A673 (cell line): ENCODE data around the gene HRH3. TPM values are rescaled to one million over a fixed set of nuclear protein-coding genes. Genes with fewer than 3 reads are reported as not detected.

Source experiments
- BruUV-seq: library from RNA; stranded (reverse); fragments of 400-500 nt; replicated peaks from 2 replicates; lab custom pipeline; 2021; lab: Mats Ljungman, UMichigan
- CTCF ChIA-PET: fragments of 300-600 bp; sonication (Branson Sonifier 250); formaldehyde crosslinking; loops from one replicate; lab custom pipeline; 2022; ENCODE audit warnings: antibody characterized with exemption; lab: Charles Lee
- POLR2A ChIA-PET: fragments of 300-600 bp; sonication (Branson Sonifier 250); formaldehyde crosslinking; loops from one replicate; lab custom pipeline; 2022; ENCODE audit warnings: antibody characterized with exemption; ENCODE audit not compliant: low non-redundant PET; lab: Charles Lee
- DNase-seq: peaks from one replicate; pipeline ENCODE4 v3.0.0-alpha.2; 2015; ENCODE audit warnings: low spot score
- H3K27ac ChIP-seq: fragments of 200-600 bp; sonication (generic); 2 replicates; pipeline ENCODE4 v1.5.1; 2016; ENCODE audit warnings: mixed run types, low read depth, mild to moderate bottlenecking, mixed read lengths, antibody characterized with exemption, low read length; ENCODE audit not compliant: poor library complexity, severe bottlenecking
- H3K27me3 ChIP-seq: fragments of 200-600 bp; sonication (generic); replicated peaks from 2 replicates; pipeline ENCODE4 v1.6.1; 2017; ENCODE audit warnings: mixed run types, low read depth, mild to moderate bottlenecking, mixed read lengths, antibody characterized with exemption, low read length; ENCODE audit not compliant: insufficient read depth, poor library complexity
- H3K36me3 ChIP-seq: fragments of 200-600 bp; sonication (generic); 2 replicates; pipeline ENCODE4 v1.6.1; 2016; ENCODE audit warnings: mixed run types, mild to moderate bottlenecking, mixed read lengths, antibody characterized with exemption, low read length; ENCODE audit not compliant: insufficient read depth, poor library complexity, severe bottlenecking
- H3K4me1 ChIP-seq: fragments of 200-600 bp; sonication (generic); 2 replicates; pipeline ENCODE4 v1.6.1; 2017; ENCODE audit warnings: mixed run types, mild to moderate bottlenecking, mixed read lengths, antibody characterized with exemption, low read length; ENCODE audit not compliant: insufficient read depth, poor library complexity, severe bottlenecking
- H3K4me3 ChIP-seq: fragments of 200-600 bp; sonication (generic); 2 replicates; pipeline ENCODE4 v1.5.1; 2016; ENCODE audit warnings: low read depth, mixed run types, mild to moderate bottlenecking, mixed read lengths, low read length; ENCODE audit not compliant: poor library complexity, severe bottlenecking
- H3K9me3 ChIP-seq: fragments of 200-600 bp; sonication (generic); 2 replicates; pipeline ENCODE4 v1.6.1; 2016; ENCODE audit warnings: mixed run types, low read depth, mild to moderate bottlenecking, mixed read lengths, antibody characterized with exemption, low read length; ENCODE audit not compliant: poor library complexity, severe bottlenecking
- EZH2 ChIP-seq: fragments of 200-600 bp; sonication (generic); IDR thresholded peaks from 2 replicates; pipeline ENCODE4 v1.6.1; 2017; ENCODE audit warnings: borderline replicate concordance, low read depth, mild to moderate bottlenecking, mixed read lengths, antibody characterized with exemption, low read length; ENCODE audit not compliant: poor library complexity, severe bottlenecking
- intact Hi-C: fragments of 100-400 bp; cut with micrococcal nuclease; formaldehyde crosslinking; loops from one replicate; pipeline ENCODE4 v1.10.0; 2022; ENCODE audit not compliant: unreplicated experiment
- total RNA-seq: library from RNA; stranded (reverse); gene quantifications from 2 replicates; pipeline ENCODE4 v1.2.3, GENCODE V29; 2021
- TF ChIP-seq, protein P1 (sequence below): fragments of 300-800, 200-600 bp; sonication (generic); conservative IDR thresholded peaks from 2 replicates; pipeline ENCODE4 v1.5.1; 2017; ENCODE audit warnings: low read depth, mild to moderate bottlenecking, antibody characterized with exemption, low read length, moderate library complexity, mixed read lengths

The HRH3 gene
- total RNA-seq, 1 experiment from 2014 or later: not detected

GRCh38 chr20:62174870-62175624 is 45.0 kb downstream of the HRH3 start:
- H3K36me3 ChIP-seq: peaks cover 17% of the 10 kb centered on the region
- no TSS peak for BruUV-seq
- no peak overlapping the region for H3K27ac ChIP-seq
- no peak for DNase-seq
- ChIA-PET CTCF (interaction anchor here (0.6 kb wide), 1 partner anchor 127 kb away, joined by 7 read pairs; no protein-coding TSS in a partner anchor), POLR2A (no interaction called here)
- intact Hi-C loops: no loop called here
- no peaks in the 10 kb centered on the region for H3K4me1 ChIP-seq
- H3K4me3 ChIP-seq: no peak overlapping the region
- TF ChIP-seq EZH2: no peak
- no peaks in the 10 kb centered on the region for H3K9me3 ChIP-seq
- no peaks in the 10 kb centered on the region for H3K27me3 ChIP-seq

DNA sequence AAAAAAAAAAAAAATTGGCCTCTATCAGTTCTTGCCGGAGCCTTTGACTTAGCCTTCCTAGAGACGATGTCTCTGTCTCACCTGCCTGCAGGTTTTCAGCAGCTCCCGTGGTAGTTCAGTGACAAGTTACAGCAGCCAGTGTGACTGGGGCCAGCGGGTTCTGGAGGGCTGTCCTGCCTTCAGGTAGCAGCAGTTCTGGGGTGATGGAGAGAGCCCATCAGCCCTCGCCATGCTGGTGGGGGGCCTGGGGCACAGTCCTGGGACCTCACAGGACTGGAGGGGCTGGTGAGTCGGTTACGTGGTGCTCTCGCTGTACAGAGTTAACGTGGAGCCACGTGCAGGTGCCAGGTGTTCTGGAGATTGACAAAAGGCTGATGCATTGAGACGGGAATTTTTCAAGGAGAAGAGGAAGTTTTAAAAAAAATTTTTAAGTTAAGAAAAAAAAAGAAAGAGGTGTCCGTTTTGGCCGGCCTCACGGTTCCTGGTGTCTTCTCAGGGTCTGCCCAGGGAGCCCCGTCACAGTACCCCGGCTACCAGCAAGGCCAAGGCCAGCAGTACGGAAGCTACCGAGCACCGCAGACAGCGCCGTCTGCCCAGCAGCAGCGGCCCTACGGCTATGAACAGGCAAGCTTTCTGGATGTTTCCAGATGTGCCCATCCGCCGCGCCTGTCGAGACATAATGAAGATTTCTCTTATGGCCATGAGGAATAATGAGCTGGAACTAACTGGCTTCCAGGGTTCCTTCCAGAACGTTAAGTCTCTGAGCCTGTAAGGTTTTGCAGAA is 45.9 kb downstream of the HRH3 start:
- Histone ChIP-seq H3K4me1 (no peaks in the 10 kb centered on the region), H3K27ac (no peak overlapping the region), H3K36me3 (peaks cover 20% of the 10 kb centered on the region), H3K4me3 (no peak overlapping the region), H3K9me3 (no peaks in the 10 kb centered on the region), H3K27me3 (no peaks in the 10 kb centered on the region)
- no TSS peak for BruUV-seq
- DNase-seq: no peak
- ChIA-PET POLR2A (no interaction called here), CTCF (no interaction called here)
- TF ChIP-seq, protein P1, sequence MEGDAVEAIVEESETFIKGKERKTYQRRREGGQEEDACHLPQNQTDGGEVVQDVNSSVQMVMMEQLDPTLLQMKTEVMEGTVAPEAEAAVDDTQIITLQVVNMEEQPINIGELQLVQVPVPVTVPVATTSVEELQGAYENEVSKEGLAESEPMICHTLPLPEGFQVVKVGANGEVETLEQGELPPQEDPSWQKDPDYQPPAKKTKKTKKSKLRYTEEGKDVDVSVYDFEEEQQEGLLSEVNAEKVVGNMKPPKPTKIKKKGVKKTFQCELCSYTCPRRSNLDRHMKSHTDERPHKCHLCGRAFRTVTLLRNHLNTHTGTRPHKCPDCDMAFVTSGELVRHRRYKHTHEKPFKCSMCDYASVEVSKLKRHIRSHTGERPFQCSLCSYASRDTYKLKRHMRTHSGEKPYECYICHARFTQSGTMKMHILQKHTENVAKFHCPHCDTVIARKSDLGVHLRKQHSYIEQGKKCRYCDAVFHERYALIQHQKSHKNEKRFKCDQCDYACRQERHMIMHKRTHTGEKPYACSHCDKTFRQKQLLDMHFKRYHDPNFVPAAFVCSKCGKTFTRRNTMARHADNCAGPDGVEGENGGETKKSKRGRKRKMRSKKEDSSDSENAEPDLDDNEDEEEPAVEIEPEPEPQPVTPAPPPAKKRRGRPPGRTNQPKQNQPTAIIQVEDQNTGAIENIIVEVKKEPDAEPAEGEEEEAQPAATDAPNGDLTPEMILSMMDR: no peak
- TF ChIP-seq EZH2: no peak
- intact Hi-C loops: no loop called here

- Histone ChIP-seq H3K27ac (no peak overlapping the region), H3K4me3 (no peak overlapping the region), H3K4me1 (no peaks in the 10 kb centered on the region), H3K27me3 (no peaks in the 10 kb centered on the region), H3K9me3 (no peaks in the 10 kb centered on the region), H3K36me3 (peaks cover 25% of the 10 kb centered on the region)
- DNase-seq: no peak
- CTCF ChIA-PET: no interaction called here
- TF ChIP-seq, protein P1: no peak
- TF ChIP-seq EZH2: no peak
- POLR2A ChIA-PET: no interaction called here
- no TSS peak for BruUV-seq
- intact Hi-C loops: no loop called here
These were observed 47.4 kb downstream of the HRH3 start for GRCh38 chr20:62172666-62173065.
